ENCODE data around the gene SMARCB1.
"Not testable (repeated sequence)": the region's sequence is repeated elsewhere in the genome, so short reads cannot be mapped to it uniquely, and the experiment has no call there.

GRCh38 chr22:23860187-23860586, 73.4 kb downstream of the SMARCB1 start:
- TF ChIP-seq CTCF, POLR2A (IDR thresholded peaks at IDR 0.05): not testable (repeated sequence)
